ENCODE data around the gene KRT23. TPM values are rescaled to one million over a fixed set of nuclear protein-coding genes. Genes with fewer than 3 reads are reported as not detected.

The KRT23 gene
- total and polyA plus RNA-seq, 9 donors: 0.05 to 5.0 (median 0.53) TPM; not detected in 2

DNA sequence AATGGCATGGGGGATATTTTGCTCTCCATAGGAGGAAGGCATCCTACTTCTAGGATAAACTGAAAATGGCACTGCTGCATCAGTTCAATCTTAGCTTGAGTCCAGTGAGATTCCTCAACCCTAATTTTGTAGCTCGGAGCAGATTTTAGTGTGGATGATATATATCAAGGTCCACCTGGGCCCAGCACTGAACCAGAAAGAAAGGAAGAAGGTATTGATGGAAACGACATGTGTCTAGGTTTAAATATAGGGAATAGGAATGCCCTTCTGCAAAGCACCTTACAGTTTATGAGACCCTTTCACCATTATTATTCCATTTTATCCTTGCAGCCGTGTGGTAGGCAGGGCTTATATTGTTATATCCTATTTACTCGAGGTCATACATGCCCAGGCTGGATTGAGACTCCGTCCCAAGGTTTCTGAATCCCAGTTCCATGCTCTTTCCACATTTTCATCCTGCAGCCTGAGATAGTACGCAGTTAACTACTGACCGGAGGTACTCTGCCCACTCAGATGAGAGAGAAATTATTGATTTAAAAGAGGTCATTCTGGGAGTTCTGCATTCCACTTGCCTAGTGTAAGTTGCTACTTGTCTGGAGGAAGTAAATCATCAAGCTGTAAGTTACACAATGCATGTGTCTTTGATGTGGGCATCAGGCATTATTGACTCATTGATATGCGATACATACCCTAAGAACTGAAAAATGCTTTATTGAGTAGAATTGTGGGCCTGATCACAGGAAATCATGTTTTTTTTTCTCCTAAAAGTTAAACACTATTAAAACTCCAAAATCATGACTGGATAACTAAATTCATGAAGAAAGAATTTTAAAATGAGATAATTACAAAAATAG is 19.2 kb upstream of the KRT23 start:
- no peak for DNase-seq
- no peaks in the 10 kb centered on the region for H3K36me3 ChIP-seq
- H3K4me3 ChIP-seq: no peak overlapping the region
- intact Hi-C loops (cut with DNase I): no loop called here
- TF ChIP-seq EP300 (IDR thresholded peaks at IDR 0.05): no peak
- no peak for TF ChIP-seq POLR2A (IDR thresholded peaks at IDR 0.05)
- TF ChIP-seq, protein P1, sequence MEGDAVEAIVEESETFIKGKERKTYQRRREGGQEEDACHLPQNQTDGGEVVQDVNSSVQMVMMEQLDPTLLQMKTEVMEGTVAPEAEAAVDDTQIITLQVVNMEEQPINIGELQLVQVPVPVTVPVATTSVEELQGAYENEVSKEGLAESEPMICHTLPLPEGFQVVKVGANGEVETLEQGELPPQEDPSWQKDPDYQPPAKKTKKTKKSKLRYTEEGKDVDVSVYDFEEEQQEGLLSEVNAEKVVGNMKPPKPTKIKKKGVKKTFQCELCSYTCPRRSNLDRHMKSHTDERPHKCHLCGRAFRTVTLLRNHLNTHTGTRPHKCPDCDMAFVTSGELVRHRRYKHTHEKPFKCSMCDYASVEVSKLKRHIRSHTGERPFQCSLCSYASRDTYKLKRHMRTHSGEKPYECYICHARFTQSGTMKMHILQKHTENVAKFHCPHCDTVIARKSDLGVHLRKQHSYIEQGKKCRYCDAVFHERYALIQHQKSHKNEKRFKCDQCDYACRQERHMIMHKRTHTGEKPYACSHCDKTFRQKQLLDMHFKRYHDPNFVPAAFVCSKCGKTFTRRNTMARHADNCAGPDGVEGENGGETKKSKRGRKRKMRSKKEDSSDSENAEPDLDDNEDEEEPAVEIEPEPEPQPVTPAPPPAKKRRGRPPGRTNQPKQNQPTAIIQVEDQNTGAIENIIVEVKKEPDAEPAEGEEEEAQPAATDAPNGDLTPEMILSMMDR (IDR thresholded peaks at IDR 0.05): no peak
- no peak overlapping the region for H3K27ac ChIP-seq
- no peaks in the 10 kb centered on the region for H3K27me3 ChIP-seq
- WGBS, 3 donors: 55 to 68% (median 60%) methylated on average over 8 of the region's 8 CpGs
- no peaks in the 10 kb centered on the region for H3K9me3 ChIP-seq
- H3K4me1 ChIP-seq (ENCODE audit: insufficient read depth): no peaks in the 10 kb centered on the region

DNA sequence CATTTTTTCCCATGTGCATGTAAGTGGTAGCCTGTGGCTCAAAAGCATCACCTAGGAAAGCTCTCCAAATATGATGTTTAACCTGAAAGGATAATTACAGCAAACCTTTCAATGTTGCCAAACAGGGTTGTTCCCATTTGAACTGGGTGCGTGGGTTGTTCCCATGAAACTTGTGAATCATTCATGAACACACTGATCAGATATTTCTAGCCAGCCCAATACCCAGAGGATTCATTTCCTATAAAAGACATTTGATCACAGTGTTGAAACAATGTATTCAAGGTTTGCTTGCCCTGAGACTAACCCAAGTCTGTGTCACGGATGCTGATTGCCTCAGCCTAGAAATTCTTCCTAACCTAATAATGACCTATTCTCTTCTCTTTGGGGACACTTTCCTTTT is 16.4 kb upstream of the KRT23 start:
- H3K9me3 ChIP-seq: no peaks in the 10 kb centered on the region
- no peak overlapping the region for H3K4me3 ChIP-seq
- intact Hi-C loops (cut with DNase I): no loop called here
- 90 to 100% (median 92%) methylated on average over 2 of the region's 2 CpGs for WGBS, 3 donors
- peaks cover 2% of the 10 kb centered on the region for H3K4me1 ChIP-seq (ENCODE audit: insufficient read depth)
- H3K36me3 ChIP-seq: no peaks in the 10 kb centered on the region
- DNase-seq: no peak
- H3K27me3 ChIP-seq: no peaks in the 10 kb centered on the region
- H3K27ac ChIP-seq: no peak overlapping the region
- TF ChIP-seq, protein P1 (IDR thresholded peaks at IDR 0.05): no peak
- no peak for TF ChIP-seq POLR2A (IDR thresholded peaks at IDR 0.05)
- TF ChIP-seq EP300 (IDR thresholded peaks at IDR 0.05): no peak

DNA sequence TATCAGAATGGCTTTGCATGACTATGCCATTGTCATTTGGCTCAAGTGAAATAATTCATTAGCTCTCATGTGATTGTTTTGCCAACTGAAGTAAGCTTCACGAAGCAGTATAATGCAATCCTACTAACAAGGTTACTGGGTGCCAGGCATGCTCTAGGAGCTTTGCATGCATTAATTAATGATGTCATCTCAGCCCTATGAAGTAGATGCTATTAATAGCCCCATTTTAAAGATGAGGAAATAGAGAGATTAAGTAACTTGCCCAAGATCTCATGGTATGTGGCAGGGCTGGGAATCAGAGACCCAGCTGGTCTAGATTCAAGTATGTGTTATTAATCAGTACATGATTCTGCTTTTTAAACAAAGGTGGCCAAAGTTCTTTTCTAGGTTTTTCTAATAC is 15.2 kb upstream of the KRT23 start:
- no peaks in the 10 kb centered on the region for H3K27me3 ChIP-seq
- WGBS, 3 donors: 48 to 68% (median 51%) methylated on average over 1 of the region's 1 CpG
- H3K27ac ChIP-seq: no peak overlapping the region
- DNase-seq: no peak
- TF ChIP-seq EP300 (IDR thresholded peaks at IDR 0.05): no peak
- TF ChIP-seq POLR2A (IDR thresholded peaks at IDR 0.05): no peak
- TF ChIP-seq, protein P1 (IDR thresholded peaks at IDR 0.05): no peak
- no peaks in the 10 kb centered on the region for H3K36me3 ChIP-seq
- intact Hi-C loops (cut with DNase I): no loop called here
- no peak overlapping the region for H3K4me3 ChIP-seq
- no peaks in the 10 kb centered on the region for H3K9me3 ChIP-seq
- H3K4me1 ChIP-seq (ENCODE audit: insufficient read depth): peaks cover 2% of the 10 kb centered on the region

DNA sequence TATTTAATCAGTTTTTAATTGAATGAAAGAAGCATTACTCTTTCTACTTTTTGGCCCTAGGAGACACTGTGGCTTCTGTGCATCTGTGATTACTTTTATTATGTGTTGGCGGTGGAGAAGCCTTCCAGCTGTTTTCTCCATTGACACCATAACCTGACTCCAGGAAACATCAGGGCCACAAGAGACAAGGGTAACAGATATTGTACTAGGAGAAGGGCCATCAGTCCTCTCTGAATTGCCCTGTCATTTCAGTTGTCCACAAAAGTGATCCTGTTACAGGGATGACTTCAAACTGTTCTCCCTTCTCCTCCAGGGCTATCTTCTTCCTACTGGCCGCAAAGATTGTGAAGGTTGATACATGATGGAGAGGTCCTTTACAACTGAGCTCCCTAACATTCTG is 14.7 kb upstream of the KRT23 start:
- H3K9me3 ChIP-seq: no peaks in the 10 kb centered on the region
- no peaks in the 10 kb centered on the region for H3K27me3 ChIP-seq
- H3K4me3 ChIP-seq: no peak overlapping the region
- intact Hi-C loops (cut with DNase I): no loop called here
- TF ChIP-seq, protein P1 (IDR thresholded peaks at IDR 0.05): no peak
- TF ChIP-seq EP300 (IDR thresholded peaks at IDR 0.05): no peak
- no peak for TF ChIP-seq POLR2A (IDR thresholded peaks at IDR 0.05)
- H3K4me1 ChIP-seq (ENCODE audit: insufficient read depth): peaks cover 2% of the 10 kb centered on the region
- no peaks in the 10 kb centered on the region for H3K36me3 ChIP-seq
- DNase-seq: no peak
- H3K27ac ChIP-seq: no peak overlapping the region
- 83 to 94% (median 90%) methylated on average over 2 of the region's 2 CpGs for WGBS, 3 donors
